Panc1 (cell line): ENCODE data around the gene CFL2. TPM values are rescaled to one million over a fixed set of nuclear protein-coding genes. Genes with fewer than 3 reads are reported as not detected.

Experiments used
- ATAC-seq: fragments of 200-7000 bp; cut with Tn5 transposase; 2 replicates; pipeline ENCODE4 v1.9.1; 2020; ENCODE audit warnings: mild to moderate bottlenecking, moderate library complexity
- BruUV-seq: library from RNA; stranded (reverse); fragments of 400-500 nt; replicated peaks from 2 replicates; lab custom pipeline; 2021; lab: Mats Ljungman, UMichigan
- CTCF ChIA-PET: fragments of 300-600 bp; sonication (Branson Sonifier 250); formaldehyde crosslinking; loops from one replicate; lab custom pipeline; 2022; ENCODE audit warnings: antibody characterized with exemption; lab: Charles Lee
- POLR2A ChIA-PET: fragments of 300-600 bp; sonication (Branson Sonifier 250); formaldehyde crosslinking; loops from one replicate; lab custom pipeline; 2022; ENCODE audit warnings: antibody characterized with exemption; lab: Charles Lee
- DNase-seq: peaks from one replicate; pipeline ENCODE4 v3.0.0-alpha.2; 2010; ENCODE audit warnings: low read depth, low spot score
- H3K27ac ChIP-seq: 2 replicates; pipeline ENCODE4 v1.5.1; 2011; ENCODE audit warnings: mild to moderate bottlenecking, low read length, inconsistent platforms
- H3K27me3 ChIP-seq: fragments of 200-500 bp; sonication (Bioruptor generic); 2 replicates; pipeline ENCODE4 v1.6.0; 2014; ENCODE audit warnings: low read length, inconsistent platforms; ENCODE audit not compliant: control insufficient read depth, insufficient read depth
- H3K36me3 ChIP-seq: fragments of 200-500 bp; sonication (Bioruptor generic); 2 replicates; pipeline ENCODE4 v1.5.1; 2014; ENCODE audit warnings: inconsistent platforms, mild to moderate bottlenecking, low read length, moderate library complexity; ENCODE audit not compliant: control insufficient read depth, insufficient read depth
- H3K4me1 ChIP-seq: 2 replicates; pipeline ENCODE4 v1.5.1; 2011; ENCODE audit warnings: inconsistent platforms, mild to moderate bottlenecking, low read length, moderate library complexity; ENCODE audit not compliant: control insufficient read depth, insufficient read depth
- H3K4me3 ChIP-seq, 2 experiments: 2 replicates each; pipeline ENCODE4 v1.5.1; 2011 to 2012; ENCODE audit warnings: low read depth in 2 of 2, low read length in 2 of 2, mild to moderate bottlenecking in 2 of 2, inconsistent platforms in 1 of 2, moderate library complexity in 1 of 2
- H3K9me3 ChIP-seq: fragments of 200-500 bp; sonication (Bioruptor generic); 2 replicates; pipeline ENCODE4 v1.5.1; 2014; ENCODE audit warnings: low read depth, mild to moderate bottlenecking, inconsistent platforms, low read length, moderate library complexity; ENCODE audit not compliant: control insufficient read depth, insufficient read depth
- POLR2AphosphoS5 ChIP-seq: IDR thresholded peaks from 2 replicates; pipeline ENCODE4 v1.6.1; 2012; ENCODE audit warnings: mild to moderate bottlenecking, low read depth, low read length, moderate library complexity
- SIN3A ChIP-seq: IDR thresholded peaks from 2 replicates; pipeline ENCODE4 v1.6.1; 2012; ENCODE audit warnings: low read depth, mild to moderate bottlenecking, low read length, moderate library complexity, borderline replicate concordance; ENCODE audit not compliant: insufficient read depth
- TCF7L2 ChIP-seq: IDR thresholded peaks from 2 replicates; pipeline ENCODE4 v1.6.1; 2011; ENCODE audit warnings: mild to moderate bottlenecking, low read depth, low read length, inconsistent platforms
- in situ Hi-C: cut with HindIII; loops from 2 replicates; pipeline ENCODE4 v1.10.0; 2016; ENCODE audit warnings: low sequenced_read_pairs, low pct_unique_long_range_greater_than_20kb
- intact Hi-C: fragments of 100-400 bp; cut with micrococcal nuclease; formaldehyde crosslinking; loops from one replicate; pipeline ENCODE4 v1.10.0; 2022; ENCODE audit not compliant: unreplicated experiment
- total RNA-seq: library from RNA; stranded (reverse); gene quantifications from one replicate; pipeline ENCODE4 v1.2.1, GENCODE V29; 2021; ENCODE audit not compliant: unreplicated experiment
- TF ChIP-seq, protein P1 (sequence below): fragments of 450-650 bp; IDR thresholded peaks from 2 replicates; pipeline ENCODE4 v1.5.1; 2017; ENCODE audit warnings: mild to moderate bottlenecking
- TF ChIP-seq, protein P2 (sequence below), 2 experiments: IDR thresholded peaks; 2 replicates each; pipeline ENCODE4 v1.6.1; 2011 to 2012; ENCODE audit warnings: low read depth in 2 of 2, control low read depth in 1 of 2, low read length in 1 of 2, mild to moderate bottlenecking in 1 of 2, moderate library complexity in 1 of 2; ENCODE audit not compliant: insufficient read depth in 1 of 2

Gene CFL2
- total RNA-seq, 1 experiment from 2014 or later = 79.7 TPM

DNA sequence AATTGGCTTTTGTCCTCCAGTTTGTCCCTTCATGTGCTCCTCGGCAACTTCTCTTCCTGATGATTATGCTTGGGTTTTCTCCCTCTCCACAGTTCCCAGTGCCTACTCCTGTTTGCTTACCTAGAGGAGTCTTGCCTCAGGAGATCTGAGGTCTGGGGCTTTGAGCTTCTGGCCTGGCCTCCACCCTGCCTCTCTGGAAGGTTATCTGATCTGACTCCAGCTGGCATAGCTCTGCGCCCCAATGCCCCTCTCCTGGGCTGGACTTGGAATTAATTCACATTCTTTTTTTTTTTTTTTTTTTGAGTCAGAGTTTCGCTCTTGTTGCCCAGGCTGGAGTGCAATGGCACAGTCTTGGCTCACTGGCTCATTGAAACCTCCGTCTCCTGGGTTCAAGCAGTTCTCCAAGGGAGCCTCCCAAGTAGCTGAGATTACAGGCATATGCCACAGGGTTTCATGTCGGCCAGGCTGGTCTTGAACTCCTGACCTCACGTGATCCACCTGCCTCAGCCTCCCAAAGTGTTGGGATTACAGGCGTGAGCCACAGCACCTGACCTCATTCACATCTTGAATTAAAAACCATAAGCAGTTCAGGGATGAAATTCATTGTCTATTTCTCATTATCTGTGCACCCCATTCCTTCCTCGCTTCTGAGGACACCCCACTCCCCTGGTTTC is 33.5 kb downstream of the CFL2 start:
- CTCF ChIA-PET = interaction anchor here (1.1 kb wide), 1 partner anchor 35 kb away, joined by 8 read pairs; no protein-coding TSS in a partner anchor
- TF ChIP-seq POLR2AphosphoS5 = no peak
- no peak for TF ChIP-seq SIN3A
- TF ChIP-seq, protein P1, sequence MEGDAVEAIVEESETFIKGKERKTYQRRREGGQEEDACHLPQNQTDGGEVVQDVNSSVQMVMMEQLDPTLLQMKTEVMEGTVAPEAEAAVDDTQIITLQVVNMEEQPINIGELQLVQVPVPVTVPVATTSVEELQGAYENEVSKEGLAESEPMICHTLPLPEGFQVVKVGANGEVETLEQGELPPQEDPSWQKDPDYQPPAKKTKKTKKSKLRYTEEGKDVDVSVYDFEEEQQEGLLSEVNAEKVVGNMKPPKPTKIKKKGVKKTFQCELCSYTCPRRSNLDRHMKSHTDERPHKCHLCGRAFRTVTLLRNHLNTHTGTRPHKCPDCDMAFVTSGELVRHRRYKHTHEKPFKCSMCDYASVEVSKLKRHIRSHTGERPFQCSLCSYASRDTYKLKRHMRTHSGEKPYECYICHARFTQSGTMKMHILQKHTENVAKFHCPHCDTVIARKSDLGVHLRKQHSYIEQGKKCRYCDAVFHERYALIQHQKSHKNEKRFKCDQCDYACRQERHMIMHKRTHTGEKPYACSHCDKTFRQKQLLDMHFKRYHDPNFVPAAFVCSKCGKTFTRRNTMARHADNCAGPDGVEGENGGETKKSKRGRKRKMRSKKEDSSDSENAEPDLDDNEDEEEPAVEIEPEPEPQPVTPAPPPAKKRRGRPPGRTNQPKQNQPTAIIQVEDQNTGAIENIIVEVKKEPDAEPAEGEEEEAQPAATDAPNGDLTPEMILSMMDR = no peak
- TF ChIP-seq TCF7L2 = no peak
- TF ChIP-seq, protein P2, sequence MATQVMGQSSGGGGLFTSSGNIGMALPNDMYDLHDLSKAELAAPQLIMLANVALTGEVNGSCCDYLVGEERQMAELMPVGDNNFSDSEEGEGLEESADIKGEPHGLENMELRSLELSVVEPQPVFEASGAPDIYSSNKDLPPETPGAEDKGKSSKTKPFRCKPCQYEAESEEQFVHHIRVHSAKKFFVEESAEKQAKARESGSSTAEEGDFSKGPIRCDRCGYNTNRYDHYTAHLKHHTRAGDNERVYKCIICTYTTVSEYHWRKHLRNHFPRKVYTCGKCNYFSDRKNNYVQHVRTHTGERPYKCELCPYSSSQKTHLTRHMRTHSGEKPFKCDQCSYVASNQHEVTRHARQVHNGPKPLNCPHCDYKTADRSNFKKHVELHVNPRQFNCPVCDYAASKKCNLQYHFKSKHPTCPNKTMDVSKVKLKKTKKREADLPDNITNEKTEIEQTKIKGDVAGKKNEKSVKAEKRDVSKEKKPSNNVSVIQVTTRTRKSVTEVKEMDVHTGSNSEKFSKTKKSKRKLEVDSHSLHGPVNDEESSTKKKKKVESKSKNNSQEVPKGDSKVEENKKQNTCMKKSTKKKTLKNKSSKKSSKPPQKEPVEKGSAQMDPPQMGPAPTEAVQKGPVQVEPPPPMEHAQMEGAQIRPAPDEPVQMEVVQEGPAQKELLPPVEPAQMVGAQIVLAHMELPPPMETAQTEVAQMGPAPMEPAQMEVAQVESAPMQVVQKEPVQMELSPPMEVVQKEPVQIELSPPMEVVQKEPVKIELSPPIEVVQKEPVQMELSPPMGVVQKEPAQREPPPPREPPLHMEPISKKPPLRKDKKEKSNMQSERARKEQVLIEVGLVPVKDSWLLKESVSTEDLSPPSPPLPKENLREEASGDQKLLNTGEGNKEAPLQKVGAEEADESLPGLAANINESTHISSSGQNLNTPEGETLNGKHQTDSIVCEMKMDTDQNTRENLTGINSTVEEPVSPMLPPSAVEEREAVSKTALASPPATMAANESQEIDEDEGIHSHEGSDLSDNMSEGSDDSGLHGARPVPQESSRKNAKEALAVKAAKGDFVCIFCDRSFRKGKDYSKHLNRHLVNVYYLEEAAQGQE (IDR thresholded peaks at IDR 0.05; ENCODE audit: insufficient read depth in 1 of 2, low read depth in 2 of 2, low read length in 1 of 2) = no peak
- Histone ChIP-seq H3K27me3 (no peaks in the 10 kb centered on the region), H3K36me3 (no peaks in the 10 kb centered on the region), H3K4me1 (peaks cover 19% of the 10 kb centered on the region), H3K4me3 (no peak overlapping the region), H3K27ac (peak overlapping the region; percentile 45; the same call in 1 of the 2 replicates), H3K9me3 (no peaks in the 10 kb centered on the region)
- POLR2A ChIA-PET = no interaction called here
- ATAC-seq (no peak), DNase-seq (no peak)
- BruUV-seq = no TSS peak
- in situ Hi-C loops = no loop called here
- intact Hi-C loops = no loop called here

DNA sequence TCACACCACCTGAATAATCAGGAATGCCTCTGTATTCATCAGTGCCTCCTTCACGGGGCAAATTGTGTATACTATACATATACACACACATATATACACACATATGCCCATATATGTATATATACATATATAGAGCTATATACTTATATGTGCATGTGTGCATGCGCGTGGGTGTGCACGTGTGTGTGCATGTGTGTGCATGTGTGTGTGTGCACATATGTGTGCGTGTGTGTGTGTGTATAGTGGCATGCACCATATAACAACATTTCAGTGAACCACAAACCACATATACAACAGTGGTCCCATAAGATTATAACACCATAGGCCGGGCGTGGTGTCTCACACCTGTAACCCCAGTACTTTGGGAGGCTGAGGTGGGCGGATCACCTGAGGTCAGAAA is 35.7 kb downstream of the CFL2 start:
- ATAC-seq = peak; percentile 33; the same call in 1 of the 2 replicates
- Histone ChIP-seq H3K27ac (peak overlapping the region; percentile 87), H3K4me1 (peaks cover 22% of the 10 kb centered on the region), H3K4me3 (no peak overlapping the region), H3K9me3 (no peaks in the 10 kb centered on the region), H3K27me3 (no peaks in the 10 kb centered on the region), H3K36me3 (no peaks in the 10 kb centered on the region)
- BruUV-seq = no TSS peak
- DNase-seq = no peak
- TF ChIP-seq, protein P2 (IDR thresholded peaks at IDR 0.05; ENCODE audit: insufficient read depth in 1 of 2, low read depth in 2 of 2, low read length in 1 of 2) = no peak
- TF ChIP-seq POLR2AphosphoS5 = no peak
- no peak for TF ChIP-seq TCF7L2
- TF ChIP-seq, protein P1 = no peak
- TF ChIP-seq SIN3A = no peak
- ChIA-PET POLR2A (no interaction called here), CTCF (no interaction called here)
- in situ Hi-C loops (no loop called here), intact Hi-C loops (no loop called here)
